ENCODE data around the gene CXCL13.

DNA sequence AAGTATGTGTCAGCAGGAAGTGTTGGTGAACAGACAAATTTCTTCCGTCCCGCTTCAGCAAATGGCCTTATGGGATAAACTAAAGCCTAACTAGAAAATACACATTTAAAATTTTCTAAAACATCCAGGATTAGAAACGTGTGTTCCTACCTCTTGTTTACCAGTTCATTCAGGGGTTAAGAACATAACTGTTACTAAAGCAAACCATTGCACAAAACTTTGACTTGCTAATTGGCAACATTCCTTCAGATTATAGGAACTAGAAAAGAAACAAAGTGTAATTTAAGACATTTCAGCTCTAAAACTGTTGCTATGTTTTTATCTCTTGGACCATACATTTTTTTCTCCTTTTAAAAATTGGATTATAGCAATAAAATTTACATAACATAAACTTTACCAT lies 39.5 kb upstream of the CXCL13 start:
- TF ChIP-seq, protein P1, sequence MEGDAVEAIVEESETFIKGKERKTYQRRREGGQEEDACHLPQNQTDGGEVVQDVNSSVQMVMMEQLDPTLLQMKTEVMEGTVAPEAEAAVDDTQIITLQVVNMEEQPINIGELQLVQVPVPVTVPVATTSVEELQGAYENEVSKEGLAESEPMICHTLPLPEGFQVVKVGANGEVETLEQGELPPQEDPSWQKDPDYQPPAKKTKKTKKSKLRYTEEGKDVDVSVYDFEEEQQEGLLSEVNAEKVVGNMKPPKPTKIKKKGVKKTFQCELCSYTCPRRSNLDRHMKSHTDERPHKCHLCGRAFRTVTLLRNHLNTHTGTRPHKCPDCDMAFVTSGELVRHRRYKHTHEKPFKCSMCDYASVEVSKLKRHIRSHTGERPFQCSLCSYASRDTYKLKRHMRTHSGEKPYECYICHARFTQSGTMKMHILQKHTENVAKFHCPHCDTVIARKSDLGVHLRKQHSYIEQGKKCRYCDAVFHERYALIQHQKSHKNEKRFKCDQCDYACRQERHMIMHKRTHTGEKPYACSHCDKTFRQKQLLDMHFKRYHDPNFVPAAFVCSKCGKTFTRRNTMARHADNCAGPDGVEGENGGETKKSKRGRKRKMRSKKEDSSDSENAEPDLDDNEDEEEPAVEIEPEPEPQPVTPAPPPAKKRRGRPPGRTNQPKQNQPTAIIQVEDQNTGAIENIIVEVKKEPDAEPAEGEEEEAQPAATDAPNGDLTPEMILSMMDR (IDR thresholded peaks at IDR 0.05) = no peak
- no peak for TF ChIP-seq POLR2A (IDR thresholded peaks at IDR 0.05)
